CD4-positive, alpha-beta T cell treated with Interleukin-17A for 4 hours (primary cell): Measurements from ENCODE around the gene SLC17A8.

Experiments used
- DNase-seq: peaks from one replicate; pipeline ENCODE4 v3.0.0-alpha.2; 2020; ENCODE audit warnings: mixed read lengths

SLC17A8 gene

GRCh38 chr12:100433701-100434100 is 76.8 kb downstream of the SLC17A8 start:
- no peak for DNase-seq

- DNase-seq: no peak
Observed at GRCh38 chr12:100434177-100434576, 77.3 kb downstream of the SLC17A8 start.

GRCh38 chr12:100435957-100436356 is 79.1 kb downstream of the SLC17A8 start:
- no peak for DNase-seq

DNA sequence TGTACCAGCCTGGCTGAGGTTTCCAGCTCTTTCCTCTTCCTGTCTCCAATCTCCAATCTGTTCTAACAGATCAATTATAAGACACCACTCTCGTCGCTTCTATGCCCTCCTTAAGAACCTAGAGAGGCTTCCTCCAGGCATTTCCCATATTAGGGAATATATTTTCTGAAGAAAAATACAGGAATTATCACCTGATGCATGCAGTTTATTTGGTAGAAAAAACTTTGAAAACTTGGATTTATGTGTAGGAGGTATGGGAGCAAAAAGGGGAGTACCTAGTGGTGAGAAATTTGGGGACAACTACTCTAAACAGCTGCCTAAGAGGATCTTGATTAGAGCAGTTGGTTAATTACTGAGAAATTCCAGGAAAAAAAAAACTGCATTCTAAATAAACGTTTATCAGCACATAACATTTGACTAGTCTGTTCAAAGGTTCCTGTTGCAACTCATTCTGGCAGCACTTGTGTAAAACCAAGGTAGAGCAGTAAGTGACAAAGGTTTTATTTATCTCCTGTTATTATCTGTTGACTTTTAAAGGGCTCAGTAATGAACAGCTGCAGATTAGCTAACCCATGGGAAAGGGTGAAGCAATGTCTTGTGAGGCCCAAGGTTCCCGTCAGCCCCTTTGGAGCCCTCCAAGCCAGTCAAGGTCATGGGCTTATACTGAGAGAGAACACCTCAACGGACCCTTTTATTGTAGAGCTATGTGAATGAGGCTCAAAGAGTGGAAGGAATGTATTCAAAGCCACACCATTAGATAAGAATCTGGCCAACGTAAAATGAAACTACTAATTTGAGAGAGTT is 80.4 kb downstream of the SLC17A8 start:
- no peak for DNase-seq

DNA sequence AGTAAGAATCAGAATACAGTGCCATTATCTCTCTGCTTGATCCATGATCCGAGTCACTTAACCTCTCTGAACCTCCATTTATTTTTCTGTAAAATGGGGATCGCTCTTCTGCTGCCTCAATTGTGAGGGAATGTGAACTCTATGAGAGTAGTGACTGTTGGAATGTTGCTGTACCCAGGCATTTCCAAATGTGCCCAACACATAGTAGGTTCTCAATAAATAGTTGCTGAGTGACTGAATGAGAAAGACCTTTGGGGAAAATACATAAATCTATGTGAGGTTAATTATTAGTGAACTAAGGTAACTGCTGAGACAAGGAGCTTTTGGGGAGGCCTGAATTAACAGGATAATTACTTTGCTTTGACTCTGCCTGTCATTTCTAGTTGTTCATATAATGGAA is 82.9 kb downstream of the SLC17A8 start:
- no peak for DNase-seq

- DNase-seq: no peak
Observed at GRCh38 chr12:100442403-100442802, 85.5 kb downstream of the SLC17A8 start.

DNA sequence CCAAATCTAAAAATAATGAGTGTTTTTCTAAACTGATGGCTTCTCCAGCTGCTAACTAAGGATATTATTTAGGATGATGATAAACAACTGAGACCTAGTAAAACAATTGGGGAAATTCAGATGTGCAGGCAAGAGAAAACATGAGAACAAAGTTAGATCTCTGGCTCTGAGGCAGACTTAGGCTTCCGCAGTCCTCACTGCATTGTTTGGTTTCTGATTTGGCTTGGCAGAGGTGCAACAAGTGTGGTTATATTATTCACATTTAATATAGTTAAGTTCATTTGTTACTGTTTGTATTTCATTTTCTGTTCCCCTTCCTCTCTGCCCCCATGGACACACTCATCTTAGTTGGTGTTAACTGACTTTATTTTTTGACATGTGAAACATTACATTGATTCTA is 86.6 kb downstream of the SLC17A8 start:
- DNase-seq: no peak

DNA sequence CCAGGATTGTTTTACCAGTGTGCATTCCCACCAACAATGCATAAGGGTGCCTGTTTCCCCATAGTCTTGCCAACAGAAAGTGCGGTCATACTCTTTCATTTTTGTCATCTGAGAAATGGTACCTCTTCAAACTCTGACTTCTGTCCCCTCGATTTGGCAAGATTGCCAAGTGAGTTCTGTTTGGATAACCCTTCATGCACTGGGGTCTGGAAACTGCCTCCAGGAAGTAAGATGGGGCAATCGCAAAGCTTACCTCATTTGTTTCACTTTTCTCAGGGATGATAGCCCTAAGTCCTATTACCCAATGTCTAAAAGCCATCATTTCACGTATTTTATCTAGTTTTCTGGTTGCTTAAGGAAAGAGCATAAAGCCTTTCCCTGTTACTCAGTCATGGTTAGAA is 88.2 kb downstream of the SLC17A8 start:
- DNase-seq: no peak

DNA sequence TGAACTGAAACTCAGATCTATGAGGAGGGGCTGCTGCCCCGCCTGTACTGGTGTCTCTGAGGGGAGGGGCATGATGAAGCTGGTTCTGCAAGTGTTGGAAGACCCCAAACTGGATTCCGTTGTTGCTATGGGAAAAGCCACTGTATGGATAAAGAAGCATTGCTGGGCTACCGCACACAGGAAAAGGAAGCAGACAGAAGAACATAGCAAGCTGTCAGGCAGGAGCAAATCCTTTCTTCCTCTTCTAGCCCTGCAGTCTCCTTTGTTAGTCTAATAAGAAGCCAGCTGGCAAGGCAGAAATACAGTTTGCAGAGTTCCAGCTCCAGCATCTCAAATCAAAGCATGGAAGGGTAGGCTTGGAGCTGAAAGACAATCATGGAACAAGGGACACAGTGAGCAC is 90.5 kb downstream of the SLC17A8 start:
- no peak for DNase-seq

- no peak for DNase-seq
Observed at GRCh38 chr12:100448656-100449055, 91.8 kb downstream of the SLC17A8 start.

DNA sequence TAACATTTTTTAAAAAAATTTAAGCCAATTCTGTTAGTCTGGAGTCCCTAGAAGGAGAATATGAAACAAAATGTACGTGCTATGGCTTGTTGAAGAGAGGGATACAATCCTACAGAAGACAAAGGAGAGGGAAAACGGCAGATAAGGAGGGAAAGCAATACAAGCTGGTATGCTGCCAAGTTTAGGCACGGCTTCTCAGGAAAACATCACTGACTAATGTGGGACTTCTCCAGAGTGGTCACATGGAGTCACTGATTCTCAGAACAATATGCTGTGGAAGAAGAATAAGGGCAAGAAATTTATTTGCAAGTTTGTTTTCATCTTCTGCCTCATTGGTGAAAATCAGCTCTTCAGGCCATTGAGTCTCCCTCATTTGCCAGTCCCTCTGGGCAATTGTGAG is 93.9 kb downstream of the SLC17A8 start:
- no peak for DNase-seq

DNA sequence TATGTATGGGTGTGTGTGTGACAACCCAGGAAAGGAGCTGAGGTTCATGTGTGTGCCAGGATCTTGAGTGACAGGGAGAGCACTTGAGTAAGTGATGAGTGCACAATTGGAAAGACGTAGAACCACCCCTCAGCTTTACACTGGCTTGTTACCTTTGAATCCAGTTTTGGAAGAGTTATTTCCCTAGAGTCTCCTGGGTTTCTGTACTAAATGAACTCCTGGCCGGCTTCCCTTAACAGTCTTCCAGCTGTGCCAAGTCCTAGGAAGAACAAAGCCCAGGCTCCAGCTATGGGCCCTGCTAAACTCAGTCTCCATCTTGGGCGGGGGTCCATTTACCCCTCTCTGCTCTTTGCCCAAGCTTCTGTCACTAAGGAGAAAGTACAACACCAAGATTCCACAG is 97.1 kb downstream of the SLC17A8 start:
- no peak for DNase-seq

- DNase-seq: no peak
Observed at GRCh38 chr12:100455896-100456295, 99.0 kb downstream of the SLC17A8 start.

- DNase-seq: no peak
Observed at GRCh38 chr12:100458191-100458590, 101.3 kb downstream of the SLC17A8 start.

GRCh38 chr12:100460702-100461101 is 103.8 kb downstream of the SLC17A8 start:
- DNase-seq: no peak

- no peak for DNase-seq
Observed at GRCh38 chr12:100461330-100461973, 104.6 kb downstream of the SLC17A8 start.

GRCh38 chr12:100463661-100464060 is 106.8 kb downstream of the SLC17A8 start:
- DNase-seq: no peak

- DNase-seq: no peak
Observed at GRCh38 chr12:100464529-100464928, 107.7 kb downstream of the SLC17A8 start.

DNA sequence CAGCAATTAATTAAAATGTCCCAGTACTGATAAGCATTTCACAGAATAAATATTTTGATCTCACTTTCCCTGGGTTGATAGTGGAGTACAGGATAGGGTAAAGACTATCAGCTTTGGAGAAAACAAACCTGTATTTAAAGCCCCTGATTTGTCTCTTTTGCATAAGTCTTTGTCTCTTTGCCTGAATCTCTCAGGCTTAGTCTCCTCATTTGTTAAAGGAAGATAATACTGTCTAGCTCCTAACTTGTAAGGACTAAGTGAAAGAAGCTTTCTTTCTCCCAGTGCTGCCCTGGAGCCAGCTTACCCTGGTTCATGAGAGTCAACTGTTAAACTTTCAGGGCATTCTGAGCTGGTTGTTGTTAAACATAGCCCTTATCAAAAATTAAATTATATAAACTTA is 111.3 kb downstream of the SLC17A8 start:
- no peak for DNase-seq
